UCSD-AML1 (cell line): Measurements from ENCODE around the gene AMFR.
"Not testable (repeated sequence)": the region's sequence is repeated elsewhere in the genome, so short reads cannot be mapped to it uniquely, and the experiment has no call there.

Experiments used
- DNase-seq: peaks from one replicate; lab custom pipeline; 2025; ENCODE audit not compliant: unreplicated experiment; lab: John Stamatoyannopoulos, UW

Gene AMFR

DNA sequence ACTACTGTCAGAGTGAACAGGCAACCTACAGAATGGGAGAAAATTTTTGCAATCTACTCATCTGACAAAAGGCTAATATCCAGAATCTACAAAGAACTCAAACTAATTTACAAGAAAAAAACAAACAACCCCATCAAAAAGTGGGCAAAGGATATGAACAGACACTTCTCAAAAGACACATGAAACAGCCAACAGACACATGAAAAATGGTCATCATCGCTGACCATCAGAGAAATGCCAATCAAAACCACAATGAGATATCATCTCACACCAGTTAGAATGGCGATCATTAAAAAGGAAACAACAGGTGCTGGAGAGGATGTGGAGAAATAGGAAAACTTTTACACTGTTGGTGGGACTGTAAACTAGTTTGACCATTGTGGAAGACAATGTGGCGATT is 28.6 kb downstream of the AMFR start:
- not testable (repeated sequence) for DNase-seq

GRCh38 chr16:56389554-56389953 is 35.8 kb downstream of the AMFR start:
- DNase-seq = no peak

DNA sequence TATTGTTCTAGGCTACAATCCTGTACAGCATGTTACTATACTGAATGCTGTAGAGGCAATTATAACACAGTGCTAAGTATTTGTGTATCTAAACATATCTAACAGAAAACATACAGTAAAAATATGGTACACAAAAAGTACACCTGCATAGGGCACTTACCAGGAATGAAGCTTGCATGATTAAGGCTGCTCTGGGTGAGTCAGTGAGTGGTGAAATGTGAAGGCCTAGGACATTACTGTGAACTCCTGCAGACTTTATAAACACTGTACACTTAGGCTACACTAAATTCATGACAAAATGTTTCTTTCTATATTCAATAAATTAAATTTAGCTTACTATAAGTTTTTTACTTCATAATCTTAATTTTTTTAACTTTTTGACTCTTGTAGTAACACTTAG is 37.1 kb downstream of the AMFR start:
- DNase-seq = no peak

DNA sequence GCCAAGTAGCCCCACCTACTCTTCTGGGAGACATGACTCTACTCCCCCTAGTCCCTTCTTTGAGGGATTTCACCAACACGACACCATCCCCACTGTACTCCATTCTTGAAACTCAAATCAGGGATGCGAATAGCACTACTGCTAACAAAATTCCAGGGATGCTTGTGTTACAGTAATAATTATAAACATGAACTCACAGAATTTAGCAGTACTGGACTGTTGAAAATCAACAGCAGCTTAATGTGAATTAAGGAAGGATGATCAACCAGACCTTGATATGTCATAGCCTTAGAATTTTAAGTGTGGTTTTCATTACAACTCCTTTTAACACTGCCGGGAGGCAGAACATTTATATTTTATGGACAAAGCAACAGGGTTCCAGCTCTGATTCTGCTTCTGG is 37.9 kb downstream of the AMFR start:
- no peak for DNase-seq

DNA sequence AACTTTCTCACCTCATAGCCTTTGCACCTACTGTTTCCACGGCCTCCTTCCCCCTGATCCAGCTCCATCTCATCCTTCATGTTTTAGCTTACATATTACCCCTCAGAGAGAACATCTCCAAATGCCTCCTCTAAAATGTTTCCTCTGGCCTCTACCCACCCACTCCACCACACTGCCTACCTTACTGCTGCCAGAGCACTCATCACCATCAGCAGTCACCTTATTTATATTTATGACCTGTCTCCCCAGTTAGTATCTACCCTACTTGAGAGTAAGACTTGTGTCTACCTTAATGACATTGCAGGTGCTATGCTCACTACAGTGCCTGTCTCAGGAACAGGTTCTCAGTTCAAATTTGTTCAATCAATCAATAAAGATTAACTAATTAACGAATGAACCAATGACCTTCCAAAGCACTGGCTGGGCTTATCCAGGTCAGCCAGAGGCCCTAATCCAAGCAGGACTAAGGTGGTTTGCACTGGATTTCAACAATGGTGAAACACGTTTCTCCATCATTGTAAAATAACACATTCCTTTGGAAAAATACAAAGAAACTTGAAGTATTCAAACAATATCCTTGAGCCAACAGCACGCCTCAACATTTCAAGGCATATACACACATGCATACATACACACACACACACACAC is 41.1 kb downstream of the AMFR start:
- no peak for DNase-seq

- no peak for DNase-seq
These were observed 42.4 kb downstream of the AMFR start for GRCh38 chr16:56382901-56383355.

GRCh38 chr16:56382459-56382858 is 42.9 kb downstream of the AMFR start:
- no peak for DNase-seq

DNA sequence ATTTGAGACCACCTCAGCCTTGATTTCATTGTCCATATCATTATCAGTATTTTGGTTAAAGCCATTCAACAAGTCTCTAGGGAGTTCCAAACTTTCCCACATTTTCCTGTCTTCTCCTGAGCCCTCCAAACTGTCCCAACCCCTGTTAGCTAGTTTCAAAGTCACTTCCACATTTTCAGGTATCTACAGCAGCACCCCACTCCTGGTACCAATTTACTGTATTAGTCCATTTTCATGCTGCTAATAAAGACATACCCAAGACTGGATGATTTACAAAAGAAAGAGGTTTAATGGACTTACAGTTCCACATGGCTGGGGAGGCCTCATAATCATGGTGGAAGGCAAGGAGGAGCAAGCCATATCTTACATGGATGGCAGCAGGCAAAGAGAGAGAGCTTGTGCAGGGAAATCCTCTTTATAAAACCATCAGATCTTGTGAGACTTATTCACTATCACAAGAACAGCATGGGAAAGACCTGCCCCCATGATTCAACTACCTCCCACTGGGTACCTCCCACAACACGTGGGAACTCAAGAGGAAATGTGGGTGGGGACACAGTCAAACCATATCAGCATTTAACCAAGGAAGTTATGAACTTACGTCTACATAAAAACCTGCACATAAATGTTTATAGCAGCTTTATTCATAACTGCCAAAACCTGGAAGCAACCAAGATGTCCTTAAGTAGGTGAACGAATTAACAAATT is 44.4 kb downstream of the AMFR start:
- not testable (repeated sequence) for DNase-seq

GRCh38 chr16:56379044-56379443 is 46.3 kb downstream of the AMFR start:
- DNase-seq = not testable (repeated sequence)

GRCh38 chr16:56375792-56376191 is 49.6 kb downstream of the AMFR start:
- not testable (repeated sequence) for DNase-seq

DNA sequence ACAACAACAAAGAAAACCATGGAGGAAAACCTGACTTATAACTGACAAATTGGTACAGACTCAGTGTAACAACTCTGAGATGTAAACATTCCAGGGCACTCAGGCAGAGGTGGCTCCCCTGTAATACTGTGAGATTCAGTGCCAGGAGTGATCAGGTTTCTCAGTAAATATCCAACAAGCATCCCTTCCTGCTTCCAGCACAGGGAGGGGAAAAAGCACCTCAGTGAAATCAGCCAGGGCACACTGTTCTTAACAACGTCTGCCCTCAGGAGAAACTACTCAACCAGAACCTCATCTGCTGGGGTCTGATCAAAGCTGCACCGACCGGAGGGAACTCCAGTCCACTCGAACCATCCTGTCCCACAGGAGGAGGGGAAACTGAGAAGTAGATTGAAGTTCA is 52.3 kb downstream of the AMFR start:
- no peak for DNase-seq

- no peak for DNase-seq
These were observed 53.2 kb downstream of the AMFR start for GRCh38 chr16:56372013-56372634.

DNA sequence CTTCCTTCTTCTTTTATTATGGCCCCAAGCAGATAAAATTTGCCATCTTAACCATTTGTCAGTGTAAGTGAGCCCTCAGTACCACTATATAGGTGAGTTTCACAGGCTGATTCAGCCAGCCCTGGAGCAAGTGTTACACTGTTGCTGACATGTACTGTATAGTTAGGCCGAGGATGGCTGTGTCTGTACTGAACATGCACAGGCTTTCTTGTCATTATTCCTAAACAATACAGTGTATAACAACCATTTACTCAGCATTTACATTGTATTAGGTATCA is 53.7 kb downstream of the AMFR start:
- DNase-seq = no peak

- DNase-seq = no peak
These were observed 54.3 kb downstream of the AMFR start for GRCh38 chr16:56370875-56371659.

DNA sequence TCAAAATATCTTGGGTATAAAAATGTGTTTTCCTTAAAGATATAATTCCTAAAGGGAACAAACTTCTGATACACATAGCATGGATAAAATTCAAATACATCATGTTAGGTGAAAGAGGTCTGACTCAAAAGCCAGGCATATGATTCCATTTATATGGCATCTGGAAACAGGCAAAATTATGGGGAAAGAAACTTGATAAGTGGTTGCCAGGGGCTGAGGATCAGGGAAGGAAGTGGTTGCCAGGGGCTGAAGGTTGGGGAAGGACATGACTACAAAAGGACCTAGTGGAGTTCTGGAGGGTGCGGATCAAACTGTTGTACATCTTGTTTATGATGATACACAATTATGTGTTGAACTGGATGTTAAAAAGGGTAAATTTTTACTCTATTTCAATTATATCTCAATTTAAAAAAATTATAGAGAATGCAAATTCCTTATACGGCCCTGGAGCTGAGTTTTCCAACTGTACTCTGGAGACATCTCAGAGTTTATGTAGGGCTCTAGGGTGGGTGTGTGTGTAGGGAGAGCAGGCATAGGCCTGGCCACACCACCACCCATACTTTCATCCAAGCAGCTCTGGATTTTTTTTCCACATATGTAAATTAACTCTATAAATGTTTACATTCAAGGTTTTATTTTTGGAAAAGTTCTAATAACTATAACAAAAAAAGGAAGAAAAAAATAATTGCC is 55.0 kb downstream of the AMFR start:
- DNase-seq = no peak

DNA sequence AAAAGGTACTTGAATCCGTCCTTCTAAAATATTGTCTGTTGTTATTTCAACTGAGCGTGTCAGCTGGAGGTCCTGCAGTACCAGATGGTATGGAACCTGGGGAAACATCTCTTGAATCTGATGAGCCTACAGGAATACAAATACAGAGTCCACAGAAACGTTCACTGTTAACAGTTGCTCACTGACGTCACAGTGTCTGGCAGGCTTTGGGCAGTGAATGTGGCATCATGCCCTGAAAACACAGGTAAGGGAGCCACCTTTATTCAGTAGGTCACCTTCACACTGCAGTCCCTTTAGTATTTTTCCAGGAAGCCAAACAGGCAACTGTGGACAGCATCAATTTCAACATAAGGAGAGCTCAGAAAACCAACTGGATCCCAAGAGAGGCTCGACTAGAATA is 56.1 kb downstream of the AMFR start:
- DNase-seq = no peak

DNA sequence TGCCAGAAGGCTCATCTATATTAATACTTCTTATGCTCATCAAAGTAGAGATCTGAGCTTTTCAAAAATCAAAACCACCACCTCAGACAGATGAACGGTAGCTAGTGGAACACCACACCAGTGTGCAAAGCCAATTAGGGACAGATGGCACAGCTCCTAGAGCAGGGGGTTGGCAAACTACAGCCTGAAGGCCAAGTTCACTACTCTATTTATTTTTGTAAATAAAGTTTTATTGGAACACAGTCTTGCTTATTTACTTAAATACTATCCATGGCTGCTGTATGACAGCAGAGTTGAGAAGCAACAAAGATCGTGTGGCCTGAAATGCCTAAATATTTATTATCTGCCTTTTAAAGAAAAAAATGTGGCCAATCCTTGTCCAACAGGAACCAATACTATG is 56.8 kb downstream of the AMFR start:
- no peak for DNase-seq

- no peak for DNase-seq
These were observed 57.6 kb downstream of the AMFR start for GRCh38 chr16:56367764-56368163.

- DNase-seq = no peak
These were observed 58.4 kb downstream of the AMFR start for GRCh38 chr16:56366945-56367344.

DNA sequence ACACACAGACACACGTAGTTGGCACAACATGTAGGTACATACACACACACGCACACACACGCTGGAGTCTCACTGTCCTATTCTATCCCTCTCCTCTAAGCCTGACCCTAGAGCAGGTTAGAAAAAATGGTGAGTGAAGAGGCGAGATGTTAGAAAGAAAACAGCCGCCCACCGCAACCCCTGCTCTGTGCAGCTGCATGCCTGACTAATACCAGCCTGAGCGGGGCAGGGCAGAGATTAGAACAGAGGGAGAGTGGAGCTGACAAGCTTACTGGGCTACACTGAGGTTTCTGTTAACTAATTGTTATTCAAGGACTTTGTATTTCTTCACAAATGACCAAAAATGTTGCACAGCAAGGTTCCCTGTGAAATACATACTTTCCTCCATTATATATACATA is 59.8 kb downstream of the AMFR start:
- no peak for DNase-seq

DNA sequence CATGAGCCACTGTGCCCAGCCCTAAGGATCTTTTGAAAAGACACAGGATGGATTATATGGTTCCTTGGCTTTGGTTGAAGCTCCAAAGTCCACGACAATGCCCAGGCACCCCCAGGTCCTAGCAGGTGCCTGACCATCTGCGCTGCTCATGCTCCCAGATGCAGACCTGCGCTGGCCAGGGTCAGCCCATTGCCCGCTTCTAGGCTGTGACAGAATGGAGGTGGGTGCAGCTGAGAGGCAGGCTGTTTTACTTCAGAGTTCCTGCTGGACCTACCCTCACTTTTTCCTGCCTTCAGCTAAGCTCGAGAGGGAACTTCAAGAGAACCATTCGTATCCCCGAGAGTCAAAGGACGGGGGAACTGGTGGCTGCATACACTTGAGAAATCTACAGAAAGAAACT is 60.5 kb downstream of the AMFR start:
- no peak for DNase-seq
